Measurements from ENCODE around the gene NDUFAF4. TPM values are rescaled to one million over a fixed set of nuclear protein-coding genes. Genes with fewer than 3 reads are reported as not detected.

Gene NDUFAF4
- total and polyA plus RNA-seq, 10 of the 15 experiments (the other 5 are each of a cell fraction or from before 2014, with no cell fraction given) = 26.9 to 188 (median 76.9) TPM

GRCh38 chr6:96841345-96841744, 56.3 kb downstream of the NDUFAF4 start:
- SMC1A ChIA-PET (ENCODE audit: uncharacterized antibody, unreplicated experiment) = no interaction called here
- CTCF ChIA-PET = interaction anchor here (0.8 kb wide), 1 partner anchor 1976 kb away, joined by 3 read pairs; no protein-coding TSS in a partner anchor
- in situ Hi-C loops (cut with MboI) (no loop called here), intact Hi-C loops (cut with micrococcal nuclease; ENCODE audit: unreplicated experiment) (no loop called here)
- Histone ChIP-seq H3K4me1 (ENCODE audit: control insufficient read depth, insufficient read depth, low read length) (no peaks in the 10 kb centered on the region), H3K9ac (ENCODE audit: control insufficient read depth, insufficient read depth, low read length) (no peak overlapping the region), H4K20me1 (ENCODE audit: control insufficient read depth, insufficient read depth) (no peaks in the 10 kb centered on the region), H3K4me3 (no peak overlapping the region), H2AFZ (ENCODE audit: control insufficient read depth, low read depth, low read length) (no peak overlapping the region; the same call in 1 of the 2 replicates), H3K9me3 (replicated peaks; ENCODE audit: control insufficient read depth, insufficient read depth, low read length) (no peaks in the 10 kb centered on the region), H3K27me3 (replicated peaks in 1 of 2; ENCODE audit: control insufficient read depth in 2 of 2, insufficient read depth in 2 of 2, low read length in 1 of 2) (no peaks in the 10 kb centered on the region; a peak in 1 of 4 replicates), H3K4me2 (ENCODE audit: control insufficient read depth, insufficient read depth) (no peak overlapping the region), H3K36me3 (ENCODE audit: control insufficient read depth in 2 of 2, insufficient read depth in 2 of 2, low read length in 1 of 2) (no peaks in the 10 kb centered on the region), H3K27ac (ENCODE audit: control insufficient read depth, insufficient read depth) (no peak overlapping the region), H3K79me2 (ENCODE audit: control insufficient read depth, insufficient read depth, low read length) (peaks cover 3% of the 10 kb centered on the region)
- 28% methylated on average over 2 of the region's 2 CpGs for WGBS (ENCODE audit: insufficient coverage, insufficient replicate concordance, low lambda C conversion rate, missing lambda C conversion rate)
- RAD21 ChIA-PET (ENCODE audit: unreplicated experiment) = interaction anchor here (0.6 kb wide), 1 partner anchor 51 kb away, joined by 3 read pairs; no protein-coding TSS in a partner anchor
- POLR2A ChIA-PET = no interaction called here
- ATAC-seq (no peak), FAIRE-seq (no peak), DNase-seq (ENCODE audit: low read depth, low spot score) (no peak)
- no TSS peak for BruUV-seq (replicated peaks)
- TF ChIP-seq MYC (IDR thresholded peaks at IDR 0.05; ENCODE audit: insufficient read depth, insufficient read length, insufficient replicate concordance, low read length, severe bottlenecking) (no peak), YY1 (IDR thresholded peaks at IDR 0.05; ENCODE audit: low read depth, low read length) (no peak), CBFB (IDR thresholded peaks at IDR 0.05; ENCODE audit: low read depth) (no peak), ZBTB33 (IDR thresholded peaks at IDR 0.05) (no peak), FOS (IDR thresholded peaks at IDR 0.05; ENCODE audit: borderline replicate concordance, extremely low read depth, insufficient read length) (no peak), CREB1 (IDR thresholded peaks at IDR 0.05; ENCODE audit: low read depth) (no peak), ZNF384 (IDR thresholded peaks at IDR 0.05; ENCODE audit: borderline replicate concordance, low read depth, low read length) (no peak), CEBPB (IDR thresholded peaks at IDR 0.05; ENCODE audit: borderline replicate concordance in 1 of 2, low read depth in 2 of 2, low read length in 2 of 2) (no peak), ZSCAN29 (IDR thresholded peaks at IDR 0.05) (no peak), RBBP5 (conservative IDR thresholded peaks at IDR 0.05) (no peak), NFYB (IDR thresholded peaks at IDR 0.05; ENCODE audit: insufficient read depth, low read depth, low read length) (no peak), CEBPZ (IDR thresholded peaks at IDR 0.05; ENCODE audit: low read depth, low read length) (no peak), RCOR1 (conservative IDR thresholded peaks at IDR 0.05; ENCODE audit: low read depth, low read length) (no peak), CBX5 (IDR thresholded peaks at IDR 0.05; ENCODE audit: low read depth) (no peak), ATF7 (IDR thresholded peaks at IDR 0.05; ENCODE audit: low read depth) (no peak), JUNB (IDR thresholded peaks at IDR 0.05) (no peak), REST (IDR thresholded peaks at IDR 0.05; ENCODE audit: low read depth, low read length) (no peak)

Data from GM12878 (cell line).